GM20431 (cell line): ENCODE results near the gene HTT-AS.
"Not testable (repeated sequence)": the region's sequence is repeated elsewhere in the genome, so short reads cannot be mapped to it uniquely, and the experiment has no call there.

ENCODE experiments used
- in situ Hi-C: fragments of 300-500 bp; cut with MseI, MboI; formaldehyde crosslinking; loops from one replicate; pipeline ENCODE4 v1.15.0; 2020; ENCODE audit warnings: low sequenced_read_pairs; ENCODE audit not compliant: unreplicated experiment

HTT-AS gene

DNA sequence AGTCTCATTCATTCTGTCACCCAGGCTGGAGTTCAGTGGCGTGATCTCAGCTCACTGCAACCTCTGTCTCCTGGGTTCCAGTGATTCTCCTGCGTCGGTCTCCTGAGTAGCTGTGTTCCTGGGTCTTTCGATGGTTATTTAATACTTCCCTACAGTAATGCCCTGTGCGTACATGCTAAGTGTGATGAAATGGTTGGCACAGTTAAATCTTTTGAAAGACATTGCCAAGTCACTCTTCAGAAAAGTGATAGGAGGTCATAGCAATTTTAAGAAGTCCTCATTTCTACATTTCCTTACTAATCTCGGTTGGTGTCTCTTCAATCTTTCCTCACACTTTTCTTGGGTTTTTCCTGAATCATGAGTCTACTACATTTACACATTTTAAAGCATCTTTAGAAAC lies 14.4 kb downstream of the HTT-AS start:
- in situ Hi-C loops: no loop called here

DNA sequence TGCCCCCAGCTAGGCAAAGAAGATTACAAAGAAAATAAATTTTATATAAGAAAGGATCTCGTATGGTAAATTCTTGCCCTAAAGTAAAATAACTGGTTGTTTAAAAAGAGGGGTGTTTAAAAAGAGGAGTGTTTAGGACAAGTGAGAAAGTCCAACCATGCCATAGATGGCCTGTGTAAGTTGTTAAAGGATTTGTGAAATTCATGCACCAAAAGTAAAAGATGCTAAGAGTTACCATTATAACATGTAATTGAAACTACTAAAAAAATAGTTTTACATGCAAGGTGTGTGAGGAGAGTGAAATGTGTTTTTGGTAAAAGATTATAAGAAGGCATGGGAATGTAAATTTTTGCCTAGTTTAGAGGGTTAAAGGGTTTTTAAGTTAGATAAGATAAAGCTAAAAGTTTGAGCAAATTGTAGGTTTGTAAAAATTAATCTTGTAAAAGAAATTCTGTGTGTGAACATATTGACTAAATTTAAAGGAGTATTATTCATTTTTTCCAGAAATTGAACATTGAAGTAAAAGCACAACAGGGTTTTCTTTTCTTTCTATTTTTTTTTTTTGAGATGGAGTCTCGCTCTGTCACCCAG lies 20.1 kb downstream of the HTT-AS start:
- in situ Hi-C loops: no loop called here

DNA sequence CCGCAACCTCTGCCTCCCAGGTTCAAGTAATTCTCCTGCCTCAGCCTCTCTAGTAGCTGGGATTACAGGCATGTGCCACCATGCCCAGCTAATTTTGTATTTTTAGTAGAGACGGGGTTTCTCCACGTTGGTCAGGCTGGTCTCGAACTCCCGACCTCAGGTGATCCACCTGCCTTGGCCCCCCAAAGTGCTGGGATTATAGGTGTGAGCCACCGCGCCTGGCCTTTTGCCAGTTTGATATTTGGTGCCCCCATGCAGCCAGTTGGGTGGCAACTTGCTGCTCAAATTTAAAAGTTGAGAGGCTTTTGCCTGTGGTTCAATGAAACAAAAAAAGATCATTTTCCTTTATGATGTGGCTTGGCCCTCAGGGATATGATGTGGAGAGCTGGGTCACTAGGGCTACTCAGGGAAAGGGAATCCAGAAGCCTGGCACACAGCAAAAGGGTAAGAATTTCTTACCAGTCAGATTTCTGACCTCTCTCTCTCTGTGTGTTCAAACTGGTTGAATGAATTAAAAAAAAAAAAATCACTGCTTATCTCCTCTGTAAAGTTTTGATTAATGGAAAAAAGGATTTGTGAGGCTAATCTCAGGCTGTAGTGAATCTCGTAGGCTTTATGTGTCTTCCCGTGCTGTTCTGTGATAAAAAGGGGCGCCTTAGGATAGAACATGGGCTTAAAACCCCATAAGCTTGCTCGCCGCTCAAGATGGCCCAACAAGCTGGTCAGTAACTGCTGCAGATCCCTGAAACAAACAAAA lies 23.0 kb downstream of the HTT-AS start:
- in situ Hi-C loops: not testable (repeated sequence)

DNA sequence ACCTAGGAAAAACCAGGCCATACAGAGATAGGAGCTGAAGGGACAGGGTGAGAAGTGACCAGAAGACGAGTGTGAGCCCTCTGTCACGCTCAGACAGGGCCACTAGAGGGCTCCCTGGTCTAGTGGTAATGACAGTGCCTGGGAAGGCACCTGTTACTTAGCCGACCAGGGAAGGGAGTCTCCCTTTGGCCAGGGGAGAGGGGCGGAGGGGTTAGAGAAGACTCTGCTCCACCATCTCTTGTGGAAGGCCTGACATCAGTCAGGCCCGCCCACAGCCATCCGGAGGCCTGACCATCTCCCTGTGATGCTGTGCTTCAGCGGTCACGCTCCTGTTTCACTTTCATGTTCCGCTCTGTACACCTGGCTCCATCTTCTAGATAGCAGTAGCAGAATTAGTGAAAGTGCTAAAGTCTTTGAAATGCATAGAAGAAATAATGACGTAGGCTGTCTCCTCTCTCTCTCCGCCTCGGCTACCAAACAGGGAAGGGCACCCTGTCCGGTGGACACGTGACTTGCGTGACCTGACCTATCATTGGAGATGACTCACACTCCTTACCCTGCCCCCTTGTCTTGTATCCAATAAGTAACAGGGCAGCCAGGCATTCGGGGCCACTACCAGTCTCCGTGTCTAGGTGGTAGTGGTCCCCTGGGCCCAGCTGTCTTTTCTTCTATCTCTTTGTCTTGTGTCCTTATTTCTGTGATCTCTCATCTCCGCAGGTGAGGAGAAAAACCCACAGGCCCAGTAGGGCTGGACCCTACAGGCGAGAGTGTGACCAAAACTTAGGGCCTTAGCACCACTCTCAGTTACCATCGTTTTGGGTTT lies 26.7 kb downstream of the HTT-AS start:
- in situ Hi-C loops: no loop called here

DNA sequence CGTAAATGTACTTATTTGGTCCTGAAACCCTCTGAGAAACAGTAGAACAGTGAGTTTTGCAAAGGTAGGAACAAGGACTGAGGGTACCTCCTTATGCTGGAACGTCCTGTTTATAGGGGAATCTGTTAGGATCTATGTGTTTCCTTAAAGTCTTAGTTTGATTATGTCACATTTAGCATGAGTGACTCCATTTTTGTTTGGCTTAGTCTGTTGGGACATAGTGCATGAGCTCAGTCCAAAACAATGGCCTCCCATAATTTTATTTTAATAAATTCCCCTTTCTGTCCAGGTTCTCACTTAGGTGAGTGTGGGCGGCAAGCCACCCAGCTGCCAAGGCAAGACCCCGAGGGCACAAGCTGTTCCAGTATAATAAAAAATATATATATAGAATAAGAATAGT lies 27.7 kb downstream of the HTT-AS start:
- in situ Hi-C loops: no loop called here

DNA sequence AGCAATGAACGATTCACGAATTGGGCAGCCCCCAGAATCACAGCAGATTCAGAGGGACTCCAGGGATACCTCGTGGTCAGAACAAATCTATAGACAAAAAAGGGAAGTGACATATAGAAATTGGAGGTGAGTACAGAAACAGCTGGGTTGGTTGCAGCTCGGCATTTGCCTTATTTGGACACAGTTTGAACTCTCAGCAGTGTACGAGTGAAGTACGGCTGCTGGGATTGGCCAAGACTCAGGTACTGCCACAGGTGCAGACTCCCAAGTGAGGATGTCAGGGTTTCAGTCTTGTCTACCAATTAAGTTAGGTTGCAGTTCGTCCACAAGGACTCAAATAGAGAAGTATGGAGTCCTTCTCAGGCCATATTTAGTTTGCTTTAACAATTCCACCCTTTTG lies 28.2 kb downstream of the HTT-AS start:
- in situ Hi-C loops: no loop called here

DNA sequence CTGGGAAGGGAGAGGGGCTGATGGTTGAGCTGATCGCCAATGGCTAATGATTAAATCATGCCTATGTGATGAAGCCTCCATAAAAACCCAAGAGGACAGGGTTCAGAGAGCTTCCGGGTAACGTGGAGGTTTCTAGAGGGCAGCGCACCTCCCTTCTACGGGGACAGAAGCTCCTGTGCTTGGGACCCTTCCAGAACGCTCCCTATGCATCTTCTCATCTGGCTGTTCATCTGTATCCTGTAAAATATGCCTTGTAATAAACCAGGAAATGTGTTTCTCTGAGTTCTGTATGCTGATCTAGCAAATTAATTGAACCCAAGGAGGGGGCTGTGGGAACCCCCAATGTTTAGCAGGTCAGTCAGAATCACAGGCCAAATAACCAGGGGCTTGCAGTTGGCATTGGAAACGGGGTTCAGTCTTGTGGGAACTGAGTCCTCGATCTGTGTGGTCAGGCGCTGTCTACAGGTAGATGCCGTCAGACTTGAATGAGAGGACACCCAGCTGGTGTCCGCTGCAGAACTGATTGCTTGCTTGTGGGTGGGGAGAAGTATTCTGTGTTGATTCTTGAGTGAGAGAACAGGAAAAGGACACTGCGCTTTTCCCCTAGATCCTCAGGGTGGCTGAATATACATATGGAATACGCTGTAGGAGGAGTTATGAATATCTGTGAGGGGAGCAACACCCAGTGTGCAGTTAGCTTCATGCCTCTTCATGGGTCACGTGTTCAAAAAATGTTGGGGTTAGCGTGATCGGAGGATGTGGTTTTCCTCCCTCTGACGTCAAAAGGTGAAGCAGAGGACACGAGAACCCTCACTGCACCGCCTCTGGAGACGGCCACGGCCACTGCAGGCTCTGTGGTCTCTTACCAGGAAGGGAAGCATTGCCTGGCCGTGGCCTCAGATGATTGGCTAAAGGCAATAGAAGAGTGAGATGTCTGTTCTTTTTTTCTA lies 29.2 kb downstream of the HTT-AS start:
- in situ Hi-C loops: no loop called here

DNA sequence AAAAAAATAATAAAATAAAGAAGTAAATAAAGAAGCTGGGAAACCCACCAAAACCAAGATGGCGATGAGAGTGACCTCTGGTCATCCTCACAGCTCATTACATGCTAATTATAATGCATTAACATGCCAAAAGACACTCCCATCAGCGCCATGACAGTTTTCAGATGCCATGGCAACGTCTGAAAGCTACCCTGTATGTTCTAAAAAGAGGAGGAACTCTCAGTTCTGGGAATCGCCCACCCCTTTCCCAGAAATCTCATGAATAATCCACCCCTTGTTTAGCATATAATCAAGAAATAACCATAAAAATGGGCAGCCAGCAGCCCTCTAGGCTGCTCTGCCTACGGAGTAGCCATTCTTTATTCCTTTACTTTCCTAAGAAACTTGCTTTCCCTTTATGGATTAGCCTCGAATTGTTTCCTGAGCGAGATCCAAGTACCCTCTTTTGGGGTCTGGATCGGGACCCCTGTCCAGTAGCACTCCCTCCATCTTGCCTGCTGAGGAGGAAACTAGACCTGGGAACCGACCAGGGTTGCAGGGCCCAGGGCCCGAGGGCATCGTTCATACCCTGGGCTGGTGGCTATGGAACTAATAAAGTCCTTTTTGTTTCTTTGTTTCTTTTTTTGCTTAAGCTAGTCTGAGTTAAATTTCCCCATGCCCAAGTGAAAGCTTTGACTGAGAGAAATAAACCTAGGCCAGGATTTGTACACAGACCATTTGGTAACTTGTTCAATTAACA lies 30.9 kb downstream of the HTT-AS start:
- in situ Hi-C loops: no loop called here

DNA sequence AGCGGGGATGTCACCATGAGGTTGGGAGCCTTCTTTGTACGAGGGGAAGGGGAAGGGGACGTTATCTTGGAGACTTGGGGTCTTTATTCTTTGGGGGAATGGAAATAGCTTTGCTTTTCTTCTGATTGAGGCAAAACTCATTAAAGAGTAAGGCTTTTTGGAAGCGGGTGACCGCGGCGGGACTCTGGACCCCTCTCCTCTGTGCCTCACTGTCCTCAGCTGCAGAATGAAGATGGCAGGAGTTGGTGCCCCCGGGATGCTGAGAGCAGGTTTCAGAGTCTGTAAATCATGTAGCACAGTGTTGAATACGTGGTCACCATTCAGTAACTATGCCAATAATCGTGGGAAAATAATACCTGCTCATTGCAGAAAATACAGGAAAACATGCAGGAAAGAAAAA lies 32.1 kb downstream of the HTT-AS start:
- in situ Hi-C loops: no loop called here

DNA sequence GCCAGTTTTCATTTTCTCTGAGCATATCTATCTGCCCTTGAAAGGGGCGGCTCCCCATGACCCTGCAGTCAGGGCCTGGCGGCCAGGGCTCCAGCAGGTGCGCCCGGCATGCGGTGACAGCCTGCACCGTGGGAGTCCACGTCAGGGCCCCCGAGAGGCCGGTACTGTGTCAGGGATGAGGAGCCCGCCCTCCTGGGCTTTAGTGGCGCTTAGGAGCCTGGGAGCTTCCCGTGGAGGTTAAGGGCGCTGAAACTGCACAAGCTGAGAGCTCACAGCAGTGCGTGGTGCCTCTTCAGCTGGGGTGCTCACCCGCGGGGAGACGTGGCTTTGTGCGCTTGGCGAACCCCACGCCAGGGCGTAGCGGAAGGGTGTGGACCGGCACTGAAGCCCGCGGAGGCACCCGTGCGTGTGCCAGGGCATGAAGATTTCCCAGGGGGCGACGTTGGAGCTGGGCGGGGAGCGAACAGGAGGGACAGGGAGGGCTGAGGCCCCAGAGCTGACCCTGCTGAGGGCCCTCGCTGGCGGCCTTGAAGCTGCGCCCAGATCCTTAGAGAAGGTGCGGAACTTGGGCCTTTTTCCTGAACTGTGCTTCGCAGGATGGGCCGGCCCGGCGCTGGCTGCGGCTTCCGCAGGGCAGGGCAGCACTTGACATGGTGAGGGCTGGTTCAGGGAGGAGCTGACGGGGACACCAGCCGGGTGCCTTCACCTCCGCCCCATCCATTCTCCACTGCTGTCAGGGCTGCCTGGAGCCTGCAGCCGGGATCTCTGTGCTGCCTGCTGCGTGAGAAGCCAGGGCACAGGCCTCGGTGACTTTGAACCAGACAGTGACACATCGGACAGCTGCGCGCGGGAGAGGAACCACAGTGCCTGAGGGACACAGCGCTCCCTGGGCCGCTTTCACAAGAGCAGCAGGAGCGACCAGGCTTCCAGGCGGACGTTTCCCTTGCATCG lies 32.9 kb downstream of the HTT-AS start:
- in situ Hi-C loops: no loop called here

DNA sequence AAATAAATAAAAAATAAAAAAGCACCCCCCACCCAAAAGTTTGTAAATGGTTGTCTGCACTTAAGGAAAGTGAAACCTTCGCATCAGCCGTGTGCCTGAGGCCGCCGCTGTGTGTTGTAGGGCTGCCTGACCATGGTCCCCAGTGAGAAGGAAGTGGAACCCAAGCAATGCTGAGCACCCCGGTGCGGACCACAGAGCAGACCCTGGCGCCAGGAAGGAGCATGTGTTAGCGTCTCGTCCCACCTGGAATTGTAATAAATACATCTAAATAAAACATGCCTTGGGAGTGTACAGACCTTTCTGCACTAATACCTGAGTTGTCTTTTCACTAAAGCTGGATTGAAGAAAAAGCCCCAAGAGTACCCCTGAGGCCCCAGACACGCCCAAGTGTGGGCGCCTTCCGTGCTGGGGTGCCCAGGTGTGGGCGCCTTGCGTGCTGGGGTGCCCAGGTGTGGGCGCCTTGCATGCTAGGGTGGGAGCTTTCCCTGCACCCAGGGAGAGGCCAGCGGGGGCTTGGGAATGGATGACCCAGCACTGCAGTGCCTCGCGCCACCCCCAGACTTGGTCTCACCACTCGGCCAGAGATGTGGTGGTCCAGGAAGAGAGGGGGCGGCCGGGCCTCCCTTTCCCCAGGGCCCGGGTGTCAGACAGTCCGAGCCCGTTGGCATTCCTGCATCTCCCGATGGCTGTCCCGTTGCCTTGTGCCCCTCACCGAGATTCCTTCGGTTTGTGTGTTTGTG lies 33.7 kb downstream of the HTT-AS start:
- in situ Hi-C loops: no loop called here

DNA sequence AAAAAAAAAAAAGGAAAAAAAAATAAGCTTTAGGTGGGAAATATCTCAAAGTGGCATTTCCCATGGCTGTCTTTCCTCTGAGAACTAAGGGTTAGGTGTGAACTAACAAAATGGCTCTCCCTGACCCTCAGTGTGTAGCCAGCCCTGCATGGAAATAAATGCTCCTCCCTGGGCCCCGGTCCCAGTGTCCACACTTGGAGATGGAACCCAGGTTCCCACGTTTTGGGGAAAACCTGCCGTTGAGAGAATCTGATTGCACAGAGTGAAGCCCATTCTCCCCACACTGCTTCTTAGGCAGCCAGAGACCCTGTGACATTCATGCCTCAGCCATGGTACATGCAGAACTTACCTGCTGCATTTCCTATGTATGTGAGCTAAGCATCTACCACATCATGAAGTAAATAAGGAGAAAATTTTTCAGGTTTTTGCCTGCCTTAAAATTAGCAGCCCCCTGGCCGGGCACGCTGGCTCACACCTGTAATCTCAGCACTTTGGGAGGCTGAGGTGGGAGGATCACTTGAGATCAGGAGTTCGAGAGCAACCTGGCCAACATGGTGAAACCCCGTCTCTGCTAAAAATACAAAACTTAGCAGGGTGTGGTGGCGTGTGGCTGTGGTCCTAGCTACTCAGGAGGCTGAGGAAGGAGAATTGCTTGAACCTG lies 34.5 kb downstream of the HTT-AS start:
- in situ Hi-C loops: no loop called here

DNA sequence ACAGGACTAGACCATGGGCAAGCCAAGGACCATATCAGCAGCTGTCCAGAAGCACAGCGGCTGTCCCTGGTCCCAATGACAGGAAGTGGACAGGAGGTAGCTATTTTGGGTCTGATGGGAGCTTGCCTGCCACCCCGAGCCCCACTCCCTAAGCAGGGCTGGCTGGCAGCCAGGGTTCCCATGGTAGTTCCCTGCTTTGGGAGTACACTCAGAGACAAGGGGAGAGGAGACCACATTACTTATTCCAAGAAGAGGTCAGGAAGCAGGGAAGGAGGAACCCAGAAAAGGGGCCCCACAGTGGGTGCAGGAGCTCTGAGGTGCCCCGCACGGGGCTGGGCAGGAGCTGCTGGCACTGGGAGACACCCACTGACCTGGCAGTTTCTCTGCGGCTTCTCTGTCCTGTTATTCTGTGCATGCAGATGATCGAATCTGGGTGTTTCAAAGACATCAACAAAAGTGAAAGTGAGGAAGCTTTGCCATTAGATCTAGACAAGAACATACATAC lies 36.3 kb downstream of the HTT-AS start:
- in situ Hi-C loops: no loop called here

DNA sequence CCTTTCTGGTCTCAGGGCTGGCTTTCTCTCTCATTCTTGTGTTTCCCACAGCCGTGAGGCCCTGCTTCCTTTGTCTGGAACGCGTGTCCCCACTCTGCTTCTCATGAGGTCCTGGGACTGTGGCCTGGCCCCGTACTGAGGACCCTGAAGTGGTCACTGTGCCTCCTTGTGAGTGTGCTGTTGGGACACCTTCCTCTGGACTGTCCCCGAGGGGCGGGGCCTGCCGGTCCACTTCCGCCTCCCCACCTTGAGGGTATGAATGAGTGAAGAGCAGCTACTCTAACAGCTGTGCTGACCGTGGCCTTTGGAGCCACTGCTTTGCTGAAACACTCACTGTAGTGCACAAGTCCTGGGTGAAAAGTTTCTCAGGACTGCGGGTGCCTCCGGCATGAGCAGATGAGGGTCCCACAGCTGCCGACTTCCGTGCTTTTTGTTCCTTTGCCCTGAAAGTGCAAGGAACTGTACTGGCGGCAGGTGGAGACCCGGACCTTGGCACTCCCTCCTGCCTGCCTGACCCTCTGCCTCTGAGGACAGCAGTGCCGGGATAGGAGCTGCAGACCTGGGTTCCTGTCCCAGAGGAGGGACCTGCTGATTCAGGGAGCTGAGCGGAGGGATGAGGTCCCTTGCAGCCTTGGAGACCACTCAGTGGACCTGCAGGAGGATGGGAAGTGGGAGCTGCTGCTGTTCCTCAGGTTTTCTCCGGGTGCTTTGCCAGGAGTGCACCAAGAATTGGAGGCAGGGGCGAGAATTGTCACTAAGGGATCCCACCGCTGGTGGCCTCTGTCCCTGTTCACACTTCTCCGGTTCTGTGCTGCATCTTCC lies 38.0 kb downstream of the HTT-AS start:
- in situ Hi-C loops: no loop called here

DNA sequence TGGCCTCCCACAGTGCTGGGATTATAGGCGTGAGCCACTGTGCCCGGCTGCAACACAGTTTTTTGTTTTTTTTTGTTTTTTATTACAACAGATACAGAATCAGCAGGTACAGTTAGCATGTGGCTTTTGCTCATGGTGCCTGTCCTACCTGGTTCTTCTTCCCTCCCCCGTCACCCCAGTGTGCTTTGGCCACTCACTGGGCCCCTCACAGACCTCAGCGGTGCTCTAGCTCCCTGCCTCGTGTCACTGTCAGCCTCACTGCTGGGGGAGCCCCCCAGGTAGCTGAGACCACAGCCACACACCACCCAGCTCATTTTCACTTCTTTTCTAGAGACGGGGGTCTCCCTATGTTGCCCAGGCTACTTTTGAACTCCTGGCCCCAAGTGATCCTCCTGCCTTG lies 38.7 kb downstream of the HTT-AS start:
- in situ Hi-C loops: no loop called here

DNA sequence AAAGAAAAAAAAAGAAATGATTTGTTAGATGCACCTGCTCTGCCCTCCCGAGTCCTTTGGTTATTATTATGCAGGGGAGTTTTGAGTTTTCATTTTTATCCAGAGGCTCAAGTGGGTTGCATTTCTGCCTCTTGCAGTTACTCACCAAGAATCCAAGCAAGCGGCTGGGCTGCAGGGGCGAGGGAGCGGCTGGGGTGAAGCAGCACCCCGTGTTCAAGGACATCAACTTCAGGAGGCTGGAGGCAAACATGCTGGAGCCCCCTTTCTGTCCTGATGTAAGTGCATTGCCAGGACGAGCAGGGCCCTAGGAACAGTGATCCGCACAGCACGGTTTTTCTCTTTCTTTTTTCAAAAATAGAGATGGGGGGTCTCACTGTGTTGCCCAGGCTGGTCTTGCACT lies 39.1 kb downstream of the HTT-AS start:
- in situ Hi-C loops: no loop called here
